Stimulated activated CD4-positive, alpha-beta T cell treated with anti-CD3 and anti-CD28 coated beads, Interleukin-15, amount 100 ng/mL, for 48 hours (primary cell): ENCODE results near the gene PHF23.
"Not testable (repeated sequence)": the region's sequence is repeated elsewhere in the genome, so short reads cannot be mapped to it uniquely, and the experiment has no call there.

Experiments used
- DNase-seq, 2 donors: peaks; one replicate each; pipeline ENCODE4 v3.0.0-alpha.2; 2020; ENCODE audit warnings: low read depth in 2 of 2

The PHF23 gene

DNA sequence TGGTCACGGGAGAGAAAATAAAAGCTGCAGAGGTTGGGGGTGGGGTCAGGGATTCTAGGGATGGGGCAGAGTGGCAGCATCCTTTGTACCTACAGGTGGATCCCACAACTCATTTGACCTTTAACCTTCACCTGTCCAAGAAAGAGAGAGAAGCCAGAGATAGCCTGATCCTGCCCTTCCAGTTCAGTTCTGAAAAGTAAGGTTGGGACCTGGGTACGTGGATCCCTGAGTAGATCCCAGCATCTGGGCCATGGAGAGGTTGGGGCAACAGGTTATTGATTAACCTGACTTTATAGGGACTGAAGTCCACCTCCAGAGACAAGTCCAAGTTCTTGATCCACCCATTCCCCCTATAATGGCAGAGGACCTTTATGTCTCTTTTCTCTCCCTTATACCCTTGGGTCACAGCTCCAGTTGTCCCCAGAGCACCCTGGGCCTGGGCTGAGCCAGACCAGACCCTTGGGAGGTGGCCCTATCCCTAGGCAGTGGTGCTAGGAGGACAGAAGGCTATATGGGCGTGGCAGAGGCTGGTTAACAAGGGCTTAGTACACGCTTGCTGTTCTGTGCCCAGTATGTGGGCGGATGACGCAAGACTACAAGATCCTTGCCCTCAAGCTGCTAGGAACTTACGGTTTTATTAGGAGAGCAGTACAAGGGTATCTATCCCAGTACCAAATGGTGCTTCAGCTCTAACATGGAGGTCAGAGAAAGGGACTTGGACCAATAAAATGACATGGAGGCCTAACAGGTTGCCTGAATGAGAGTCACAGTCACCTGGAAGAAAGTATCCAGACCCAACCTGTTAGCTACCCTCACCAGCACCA, 19.7 kb upstream of the PHF23 start:
- no peak for DNase-seq

DNA sequence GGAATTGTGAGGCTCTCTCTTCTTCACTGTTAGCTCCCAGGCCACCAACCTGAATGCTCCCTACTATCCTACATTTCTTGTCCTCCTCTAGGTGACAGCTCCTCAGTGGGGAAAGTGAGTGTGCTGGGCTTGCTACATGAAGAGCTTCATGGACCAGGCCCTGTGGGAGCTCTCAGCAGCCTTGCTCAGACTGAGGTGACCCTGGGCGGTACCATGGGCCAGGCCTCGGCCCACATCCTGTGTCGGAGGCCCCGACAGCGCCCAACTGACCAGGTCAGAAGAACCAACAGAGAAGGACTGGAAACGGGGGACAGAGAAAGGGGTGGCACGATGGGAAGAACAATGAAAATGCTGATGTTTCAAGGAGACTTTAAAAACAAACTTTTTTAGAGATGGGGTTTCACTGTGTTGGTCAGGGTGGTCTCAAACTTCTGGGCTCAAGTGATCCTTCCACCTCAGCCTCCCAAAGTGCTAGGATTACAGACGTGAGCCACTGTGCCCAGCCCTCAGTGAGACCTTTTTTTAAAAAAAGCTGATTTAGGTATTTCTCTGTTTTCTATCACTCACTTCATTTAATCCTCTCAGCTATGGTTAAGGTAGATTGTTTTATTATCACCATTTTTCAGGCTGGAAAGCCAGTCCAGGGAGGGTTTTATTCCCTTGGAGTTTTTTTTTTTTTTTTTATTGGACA, 17.7 kb upstream of the PHF23 start:
- no peak for DNase-seq

DNA sequence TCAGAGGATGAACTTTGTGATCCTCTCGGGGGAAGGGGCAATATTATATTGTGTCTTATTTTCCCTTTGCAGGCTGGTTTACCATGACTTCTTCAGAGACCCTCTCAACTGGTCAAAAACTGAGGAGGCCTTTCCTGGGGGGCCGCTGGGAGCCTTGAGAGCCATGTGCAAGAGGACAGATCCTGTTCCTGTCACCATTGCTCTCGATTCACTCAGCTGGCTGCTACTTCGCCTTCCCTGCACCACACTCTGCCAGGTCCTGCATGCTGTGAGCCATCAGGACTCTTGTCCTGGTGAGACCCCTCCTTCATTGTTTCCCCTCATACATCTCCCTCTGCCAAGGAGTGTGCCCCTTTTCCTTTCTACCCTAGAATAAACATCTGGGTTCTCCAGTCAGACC, 15.3 kb upstream of the PHF23 start:
- DNase-seq, result no peak

DNA sequence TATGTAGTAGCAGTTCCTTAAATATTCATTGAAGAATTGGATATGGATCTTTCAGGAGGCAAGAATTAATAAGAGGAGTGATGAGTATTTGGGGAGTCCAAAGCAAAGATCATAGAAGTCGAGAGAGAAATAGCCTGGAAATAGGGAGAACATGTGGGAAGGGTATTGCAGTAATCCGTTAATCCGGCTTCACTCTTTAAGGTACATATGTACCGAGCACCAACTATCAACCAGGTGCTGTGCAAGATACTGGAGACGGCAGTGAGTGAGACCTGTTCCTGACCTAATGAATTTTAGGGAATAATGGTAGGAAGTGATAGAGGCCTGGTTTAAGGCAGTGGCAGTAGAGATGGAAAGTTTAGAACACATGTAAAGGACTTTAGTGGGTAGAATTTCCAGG, 13.8 kb upstream of the PHF23 start:
- DNase-seq, result no peak

DNA sequence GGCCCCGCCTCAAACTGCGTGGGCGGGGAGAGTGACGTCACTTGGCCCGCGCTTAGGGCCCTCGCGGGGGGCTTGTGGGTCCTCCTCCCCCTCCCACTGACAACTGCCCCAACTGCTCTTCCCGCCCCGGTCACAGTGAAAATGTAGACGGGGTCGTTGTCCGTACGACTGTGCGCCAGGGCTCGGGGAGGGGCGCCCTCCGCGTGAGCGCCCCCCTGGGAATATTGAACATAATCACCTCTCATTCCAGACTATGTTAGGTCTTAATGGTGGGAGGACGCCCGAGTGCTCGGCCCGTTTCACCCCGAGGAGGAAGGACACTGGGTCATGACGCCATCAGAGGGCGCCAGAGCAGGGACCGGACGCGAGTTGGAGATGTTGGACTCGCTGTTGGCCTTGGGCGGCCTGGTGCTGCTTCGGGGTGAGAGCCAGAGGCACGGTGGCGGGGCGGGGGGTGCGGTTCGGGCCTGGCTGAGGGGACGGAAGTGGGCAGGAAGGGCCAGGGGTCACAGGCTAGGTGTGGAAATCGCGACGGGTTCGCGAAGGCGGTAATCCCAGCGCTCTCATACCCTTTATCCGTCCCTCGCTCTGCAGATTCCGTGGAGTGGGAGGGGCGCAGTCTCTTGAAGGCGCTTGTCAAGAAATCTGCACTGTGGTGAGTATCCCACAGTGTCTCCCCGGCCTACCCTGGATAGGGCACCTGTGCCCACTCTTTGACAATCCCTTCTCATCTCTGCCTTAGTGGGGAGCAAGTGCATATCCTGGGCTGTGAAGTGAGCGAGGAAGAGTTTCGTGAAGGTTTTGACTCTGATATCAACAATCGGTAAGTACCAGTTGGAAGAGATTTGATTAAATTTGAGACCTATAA, 13.2 kb upstream of the PHF23 start, which contains the start of gene ELP5:
Gene ELP5, plus strand, starts transcription at position 40 of the 868 bp plus-strand sequence. Its CDS starts 336 bp downstream, at position 376.
- DNase-seq, result peak; percentile 86 to 90

DNA sequence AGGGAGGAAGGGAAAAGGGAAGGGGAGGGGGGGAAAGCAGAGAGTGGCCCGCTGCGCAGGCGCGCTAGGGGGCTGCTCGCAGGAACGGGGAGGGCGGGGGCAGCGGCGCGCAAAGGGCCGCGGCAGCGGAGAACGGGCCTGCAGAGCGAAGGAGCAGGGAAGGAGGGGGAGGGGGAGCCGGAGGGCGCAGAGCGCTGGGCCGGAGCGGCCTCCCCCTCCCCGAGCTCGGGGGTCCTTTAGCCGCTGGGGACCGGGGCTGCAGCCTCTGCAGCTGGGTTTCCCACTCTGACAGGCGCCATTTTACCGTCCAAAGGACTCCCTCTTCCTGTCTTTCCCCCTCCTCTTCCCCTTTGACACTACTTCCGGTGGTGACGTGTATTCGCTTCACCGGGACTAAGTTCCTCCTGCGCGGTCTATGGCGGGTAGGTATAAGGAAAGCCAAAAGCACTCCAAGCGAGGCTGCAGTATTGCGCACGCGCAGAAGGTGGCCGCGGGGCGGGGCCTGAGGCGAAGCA, 12.5 kb upstream of the PHF23 start, which contains the start of gene CTDNEP1:
Gene CTDNEP1, minus strand, starts transcription at position 74 of the 515 bp plus-strand sequence. CDS start 438 bp downstream, outside the sequence.
- DNase-seq, result peak; percentile 97 to 100

DNA sequence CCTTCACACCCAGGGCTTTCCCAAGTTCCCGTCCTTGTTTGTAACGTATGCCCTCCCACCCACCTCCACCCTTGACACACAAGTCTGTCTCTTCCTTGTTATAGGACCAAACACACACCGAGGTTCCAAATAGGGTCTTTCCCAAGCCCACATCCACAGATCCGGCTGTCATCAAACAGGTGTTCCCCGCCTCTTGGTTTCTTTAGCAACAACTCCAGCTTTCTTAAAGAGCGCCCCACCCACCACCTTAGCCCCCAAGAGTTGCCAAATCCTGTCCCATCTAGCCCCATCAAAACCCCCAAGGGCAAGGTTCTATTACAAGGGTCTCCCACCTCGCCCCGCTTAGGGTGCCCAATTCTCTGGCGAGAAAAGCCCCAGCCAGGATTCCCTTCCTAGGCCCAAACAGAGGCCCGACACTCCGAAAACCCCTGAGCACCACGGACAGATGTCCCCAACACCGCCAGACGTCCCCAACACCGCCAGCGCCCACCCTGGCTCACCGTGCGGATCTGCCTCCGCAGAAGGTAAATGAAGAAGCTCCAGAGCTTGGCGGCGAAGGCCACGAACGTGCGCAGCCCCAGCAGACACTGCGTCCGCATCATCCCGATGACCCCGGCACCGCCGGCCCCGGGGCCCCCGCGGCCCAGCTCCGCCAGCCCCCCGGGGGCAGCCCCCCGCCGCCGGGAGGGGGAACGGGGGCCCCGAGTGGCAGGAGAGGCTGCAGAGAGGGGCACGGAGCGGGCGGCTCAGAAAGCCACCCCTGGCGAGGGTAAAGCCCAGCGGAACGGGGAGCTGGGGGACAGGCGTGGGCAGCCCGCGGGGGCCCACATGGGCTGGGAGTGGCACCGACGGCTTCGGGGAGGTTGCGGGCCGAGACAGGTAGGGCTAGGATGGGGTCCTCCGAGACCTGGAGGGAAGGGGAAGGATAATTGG, 11.7 kb upstream of the PHF23 start:
- DNase-seq, result no peak

DNA sequence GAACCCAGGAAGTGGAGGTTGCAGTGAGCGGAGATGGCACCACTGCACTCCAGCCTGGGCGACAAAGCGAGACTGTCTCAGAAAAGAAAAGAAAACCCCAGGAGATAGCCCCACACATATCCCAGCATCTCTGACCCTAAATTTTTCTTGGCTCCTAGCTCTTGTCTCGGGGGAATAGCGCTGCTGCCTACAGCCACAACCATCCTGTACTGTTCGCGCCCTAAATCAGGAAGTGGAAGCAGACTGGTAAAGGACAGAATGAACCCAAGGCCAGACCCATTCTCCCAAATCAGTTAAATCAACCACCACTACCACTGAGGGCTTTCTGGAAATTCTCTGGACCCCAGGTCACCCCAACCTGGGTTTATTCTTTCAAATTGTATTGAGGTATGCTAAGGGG, 10.6 kb upstream of the PHF23 start:
- no peak for DNase-seq

DNA sequence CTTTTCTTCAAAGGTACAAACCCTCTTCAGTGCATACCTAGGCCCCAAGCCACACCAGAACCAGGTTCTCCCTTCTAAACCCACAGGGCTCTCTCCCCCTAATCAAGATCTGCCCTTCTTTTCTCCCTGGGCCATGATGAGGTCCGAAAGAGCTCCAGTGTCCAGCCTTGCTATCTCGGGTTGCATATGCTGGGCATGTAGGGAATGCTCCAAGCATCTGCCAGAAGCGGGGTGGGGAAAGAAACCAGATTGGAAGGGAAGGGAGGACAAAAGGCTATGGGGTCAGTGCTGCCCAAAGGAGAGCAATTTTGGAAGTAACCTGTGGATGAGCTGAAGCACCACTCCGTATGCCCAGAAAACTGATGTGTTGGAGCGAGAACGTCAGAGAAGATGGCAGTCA, 10.0 kb upstream of the PHF23 start:
- no peak for DNase-seq

DNA sequence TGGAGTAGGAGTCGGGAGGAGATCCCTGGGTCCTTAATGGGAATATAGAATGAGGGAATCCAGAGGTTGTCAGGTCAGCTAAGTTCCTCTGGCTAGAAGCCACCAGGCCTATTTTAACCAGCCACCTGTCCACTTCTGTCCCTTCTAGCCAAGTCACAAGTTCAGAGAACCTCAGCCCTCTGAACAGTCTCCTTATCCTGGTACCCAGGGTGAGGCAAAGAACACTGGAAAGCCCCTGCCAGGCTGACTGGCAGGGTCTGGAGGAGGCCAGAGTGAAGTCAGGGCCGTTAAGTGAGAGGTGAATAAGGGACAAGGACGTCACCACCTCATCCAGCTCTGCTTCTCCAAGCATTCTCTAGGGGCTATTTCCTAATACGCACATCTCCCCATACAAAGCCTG, 9.5 kb upstream of the PHF23 start:
- no peak for DNase-seq

DNA sequence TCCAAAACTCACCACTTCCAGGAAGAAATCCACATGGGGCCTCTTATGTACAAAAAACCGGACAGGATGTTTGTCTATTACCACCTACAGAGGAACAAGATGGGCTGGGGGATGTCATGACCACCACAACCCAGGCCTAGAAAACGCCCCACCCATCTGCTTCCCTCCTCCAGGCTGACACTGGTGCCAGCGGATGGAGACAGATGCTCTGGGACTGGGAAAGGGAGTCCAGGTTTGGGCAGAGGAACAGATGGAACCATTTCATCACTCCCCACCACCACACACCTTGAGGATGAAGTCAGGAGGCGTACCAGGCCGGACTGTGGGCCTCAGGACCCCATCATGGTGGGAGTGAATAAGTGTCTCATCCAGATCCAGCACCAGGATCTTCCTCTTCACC, 7.5 kb upstream of the PHF23 start:
- no peak for DNase-seq

DNA sequence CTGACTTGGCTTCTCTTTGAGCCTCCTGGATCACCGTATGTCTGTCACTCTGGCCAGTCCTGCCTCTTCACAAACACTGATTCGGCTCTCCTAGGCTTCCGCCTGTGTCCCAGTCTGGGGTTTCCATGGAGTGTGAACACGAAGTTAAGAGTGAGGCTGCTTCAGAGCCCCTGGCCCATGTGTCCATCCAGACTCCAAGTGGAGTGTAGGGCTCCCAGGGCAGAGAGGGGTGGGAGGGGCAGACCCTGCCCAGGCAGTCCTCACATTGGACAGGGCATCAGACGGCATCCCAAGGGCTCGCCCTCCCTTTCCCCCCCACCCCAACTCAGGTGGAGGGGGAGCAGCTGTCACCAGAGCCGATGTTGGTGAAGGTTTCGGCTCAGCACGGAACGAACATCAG, 4.6 kb upstream of the PHF23 start:
- DNase-seq, result not testable (repeated sequence)

DNA sequence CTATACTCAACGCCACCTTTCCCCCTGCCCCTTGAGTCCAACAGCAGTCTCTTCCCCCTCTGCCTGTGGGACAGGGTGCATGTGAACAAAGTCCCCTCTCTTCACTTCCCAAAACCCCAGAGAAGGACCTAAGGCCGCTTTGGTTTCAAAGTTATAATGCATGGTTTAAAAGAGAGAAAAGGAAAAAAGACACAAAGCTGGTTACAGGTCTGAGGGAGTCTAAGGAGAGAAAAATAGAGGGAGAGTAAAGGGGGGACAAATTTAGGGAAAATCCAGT, 4.1 kb upstream of the PHF23 start:
- no peak for DNase-seq

DNA sequence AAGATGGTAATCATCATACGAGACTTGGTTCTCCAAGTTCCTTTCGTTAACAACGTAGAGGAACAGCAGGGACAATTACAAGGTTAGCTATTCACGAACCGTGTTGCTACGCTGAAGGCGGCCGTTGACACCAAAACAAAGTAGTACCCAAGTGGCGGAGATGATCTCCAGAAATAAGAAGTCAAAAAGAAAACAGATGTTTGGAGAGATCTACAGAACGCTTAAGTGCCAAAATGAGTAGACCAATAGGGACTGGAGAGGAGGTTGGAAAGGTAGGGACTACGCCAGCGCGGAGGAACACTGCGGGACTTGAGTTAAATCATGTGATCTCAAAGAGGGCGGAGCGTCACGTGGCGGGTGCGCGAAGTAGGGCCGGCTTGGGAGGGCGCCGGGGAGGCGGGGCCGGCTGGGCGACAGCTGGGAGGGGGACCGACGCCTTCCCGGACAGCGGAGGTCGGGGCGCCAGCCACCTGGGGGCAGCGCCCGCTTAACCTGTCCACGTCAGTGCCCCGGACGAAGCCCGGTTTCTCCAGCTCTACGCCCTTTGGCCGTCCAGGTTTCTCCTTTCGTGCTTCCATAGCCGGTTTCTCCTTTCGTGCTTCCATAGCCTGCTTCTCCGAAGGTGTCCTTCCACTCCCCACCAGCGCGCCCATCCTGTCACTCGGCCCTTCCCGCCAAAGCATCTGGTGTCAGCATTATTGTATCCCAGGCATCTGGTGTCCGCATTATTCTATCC, 3.6 kb upstream of the PHF23 start:
- peak; percentile 83 to 87 for DNase-seq

DNA sequence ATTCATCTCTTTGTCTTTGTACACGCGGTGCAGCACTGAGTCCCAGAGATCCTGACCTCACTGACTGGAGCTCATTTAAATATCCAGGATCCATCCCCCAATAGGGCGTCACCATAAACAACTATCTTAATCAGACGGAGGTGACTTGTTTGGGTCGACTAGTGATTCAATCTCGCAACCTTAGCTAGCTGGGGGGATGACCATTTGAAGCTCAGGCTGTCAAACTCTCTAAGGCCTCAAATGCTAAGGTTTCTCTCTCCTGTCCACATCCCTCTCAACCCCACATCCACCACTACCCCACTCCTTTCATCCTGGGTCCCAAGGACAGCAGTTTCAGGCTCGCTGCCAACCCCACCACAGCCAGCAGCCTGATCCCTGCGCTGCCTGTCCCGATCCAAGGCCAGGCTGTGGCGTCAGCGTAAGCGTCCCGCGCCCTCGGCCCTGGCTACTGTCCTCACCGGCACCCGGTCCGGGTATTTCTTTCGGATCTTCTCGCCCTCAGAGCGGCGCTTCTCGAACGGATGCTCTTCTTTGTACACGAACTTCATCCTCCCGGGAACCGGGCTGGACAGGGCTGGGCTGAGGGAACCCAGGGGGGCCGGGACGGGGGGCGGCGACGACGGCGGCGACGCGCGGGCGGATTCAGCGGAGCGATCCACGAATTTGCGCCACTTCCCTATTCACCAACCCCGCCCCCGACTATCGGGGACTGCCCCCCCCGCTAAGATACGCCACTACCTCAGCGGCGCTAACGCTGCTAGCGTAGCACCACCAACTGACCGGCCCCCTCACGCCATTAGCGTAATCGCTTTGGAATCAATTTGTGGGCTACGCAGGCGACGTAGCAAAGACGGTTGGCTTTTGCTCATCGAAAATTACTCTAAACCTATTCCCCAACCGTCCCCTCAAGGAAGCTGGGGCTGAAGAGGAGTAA, 2.8 kb upstream of the PHF23 start, which contains the start of gene GABARAP:
Gene GABARAP, minus strand, starts transcription at position 667 of the 934 bp plus-strand sequence. Its CDS starts 119 bp downstream, at position 548.
- DNase-seq, result peak; percentile 86 to 89

DNA sequence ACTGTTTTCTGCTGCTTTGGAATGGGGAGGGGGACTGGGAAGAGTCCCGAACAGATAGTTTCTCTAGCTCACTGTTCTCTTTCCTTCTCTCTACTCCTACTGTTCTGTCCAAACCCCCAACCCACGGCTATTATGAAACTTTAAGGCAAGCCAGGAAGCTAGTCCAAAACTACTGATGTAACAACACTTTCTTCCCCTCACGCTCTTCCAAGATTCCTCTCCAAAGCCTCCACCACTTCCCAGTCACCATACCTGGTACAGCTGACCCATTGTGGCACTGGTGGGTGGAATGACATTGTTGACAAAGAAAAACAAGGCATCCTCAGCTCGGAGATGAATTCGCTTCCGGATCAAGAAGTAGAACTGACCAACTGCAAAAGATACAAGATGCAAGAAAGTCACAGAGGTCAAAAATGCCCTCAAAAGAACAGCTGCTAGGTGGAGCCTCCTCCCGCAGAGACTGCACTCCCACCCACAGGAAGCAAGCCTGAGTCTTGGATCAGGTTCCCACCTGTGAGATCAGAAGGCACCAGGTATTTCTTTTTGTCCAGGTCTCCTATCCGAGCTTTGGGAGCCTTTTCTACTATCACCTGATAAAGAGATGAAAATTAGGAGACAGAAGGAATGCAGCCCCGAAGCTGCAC, 2.0 kb upstream of the PHF23 start:
- DNase-seq, result no peak

DNA sequence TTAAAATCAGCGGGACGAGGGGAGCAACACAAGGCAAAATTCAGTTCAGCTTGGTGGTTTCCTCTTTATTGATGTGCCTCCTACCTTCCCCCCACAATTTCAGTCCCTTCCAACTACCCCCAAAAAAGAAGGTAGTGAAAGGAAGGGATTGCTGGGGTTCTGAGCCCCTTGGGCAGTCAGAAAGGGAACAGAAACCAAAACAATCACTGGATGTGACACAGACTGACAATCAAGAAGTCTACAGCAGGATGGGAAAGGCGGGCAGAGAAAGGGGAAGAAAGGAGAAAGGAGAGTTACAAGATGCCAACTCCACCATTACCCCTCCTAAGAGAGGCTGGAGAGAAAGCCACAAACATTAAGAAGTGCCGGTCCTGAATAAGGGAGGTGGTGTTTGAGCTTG, 1.1 kb upstream of the PHF23 start:
- DNase-seq, result no peak

DNA sequence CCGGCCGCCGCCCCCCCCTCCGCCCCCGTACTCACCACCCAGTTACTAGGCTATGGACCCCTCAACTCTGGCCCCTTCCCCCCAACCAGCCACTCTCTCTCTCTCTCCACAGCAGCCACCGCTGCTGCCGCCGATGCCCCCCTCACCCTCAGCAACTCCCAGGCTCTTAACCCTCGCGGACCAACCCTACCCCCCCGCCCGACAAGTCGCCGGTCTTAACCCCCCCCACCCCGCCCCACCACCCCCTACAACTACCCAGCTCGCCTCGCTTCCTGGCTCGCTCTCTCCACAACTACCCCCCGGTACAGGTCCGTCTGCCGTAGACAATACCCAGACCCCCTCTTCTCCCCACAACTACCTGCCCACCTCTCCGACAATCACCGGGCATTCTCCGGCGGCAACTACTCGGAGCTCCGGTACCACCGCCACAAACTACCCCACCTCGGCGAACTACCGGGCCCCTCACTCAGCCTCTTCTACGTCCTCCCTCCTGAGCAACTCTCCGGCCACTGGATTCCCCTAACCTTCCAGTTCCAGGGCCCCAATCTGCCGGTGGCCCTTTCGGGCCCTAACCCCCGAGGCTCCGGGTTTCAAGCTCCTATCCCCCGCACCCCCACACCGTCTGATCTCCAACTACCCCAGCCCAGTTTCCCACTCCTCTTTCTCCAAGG, 702 bp downstream of the PHF23 start:
- no peak for DNase-seq
